Neural cell (in vitro differentiated cells): ENCODE results near the gene IL10. TPM values are rescaled to one million over a fixed set of nuclear protein-coding genes. Genes with fewer than 3 reads are reported as not detected.

ENCODE experiments used
- H2AFZ ChIP-seq: fragments of 200-600, 300-800 bp; sonication (generic), shearing (Covaris generic); 2 replicates; pipeline ENCODE4 v1.6.0; 2014; ENCODE audit warnings: low read depth, mild to moderate bottlenecking, antibody characterized with exemption, low read length, moderate library complexity
- H3F3A ChIP-seq: fragments of 200-600 bp; shearing (Covaris generic); 2 replicates; pipeline ENCODE4 v1.6.1; 2016; ENCODE audit warnings: mild to moderate bottlenecking, moderate library complexity, mixed read lengths, antibody characterized with exemption, low read length; ENCODE audit not compliant: insufficient read depth, poor library complexity, severe bottlenecking
- H3K27ac ChIP-seq: fragments of 200-600, 300-800 bp; sonication (generic), shearing (Covaris generic); 2 replicates; pipeline ENCODE4 v1.5.1; 2014; ENCODE audit warnings: mild to moderate bottlenecking, low read length, moderate library complexity
- H3K27me3 ChIP-seq: fragments of 300-800, 200-600 bp; sonication (generic), shearing (Covaris generic); 2 replicates; pipeline ENCODE4 v1.6.0; 2014; ENCODE audit warnings: mild to moderate bottlenecking, low read depth, low read length, moderate library complexity; ENCODE audit not compliant: insufficient read depth
- H3K36me3 ChIP-seq: fragments of 300-800, 200-600 bp; sonication (generic), shearing (Covaris generic); 2 replicates; pipeline ENCODE4 v1.5.1; 2014; ENCODE audit warnings: mild to moderate bottlenecking, antibody characterized with exemption, low read length, moderate library complexity; ENCODE audit not compliant: insufficient read depth
- H3K4me2 ChIP-seq: fragments of 300-800, 200-600 bp; sonication (generic), shearing (Covaris generic); 2 replicates; pipeline ENCODE4 v1.6.0; 2014; ENCODE audit warnings: mild to moderate bottlenecking, low read length
- H3K4me3 ChIP-seq: fragments of 300-800, 200-600 bp; sonication (generic), shearing (Covaris generic); 2 replicates; pipeline ENCODE4 v1.5.1; 2014; ENCODE audit warnings: mild to moderate bottlenecking, low read length, moderate library complexity
- H3K79me2 ChIP-seq: fragments of 200-600 bp; shearing (Covaris generic); replicated peaks from 2 replicates; pipeline ENCODE4 v1.6.0; 2014; ENCODE audit warnings: mild to moderate bottlenecking, low read length, moderate library complexity; ENCODE audit not compliant: insufficient read depth
- H3K9ac ChIP-seq: fragments of 300-800, 200-600 bp; sonication (generic), shearing (Covaris generic); 2 replicates; pipeline ENCODE4 v1.6.1; 2016; ENCODE audit warnings: mild to moderate bottlenecking, low read length, mixed read lengths
- H3K9me2 ChIP-seq: fragments of 200-600 bp; shearing (Covaris generic); 2 replicates; pipeline ENCODE4 v1.6.1; 2016; ENCODE audit warnings: mild to moderate bottlenecking, low read length, mixed read lengths; ENCODE audit not compliant: insufficient read depth
- H3K9me3 ChIP-seq: fragments of 200-600, 300-800 bp; sonication (generic), shearing (Covaris generic); 2 replicates; pipeline ENCODE4 v1.6.1; 2016; ENCODE audit warnings: mild to moderate bottlenecking, mixed run types, low read length, moderate library complexity, mixed read lengths
- H4K20me1 ChIP-seq: fragments of 200-600 bp; shearing (Covaris generic); 2 replicates; pipeline ENCODE4 v1.6.1; 2016; ENCODE audit warnings: mild to moderate bottlenecking, mixed run types; ENCODE audit not compliant: insufficient read depth
- EP300 ChIP-seq: fragments of 450-650 bp; conservative IDR thresholded peaks from 2 replicates; pipeline ENCODE4 v1.6.1; 2014; ENCODE audit warnings: antibody characterized with exemption, mild to moderate bottlenecking, moderate library complexity; ENCODE audit not compliant: poor library complexity, severe bottlenecking
- EZH2 ChIP-seq: fragments of 200-600, 300-800 bp; shearing (Covaris generic), sonication (generic); IDR thresholded peaks from 2 replicates; pipeline ENCODE4 v1.6.1; 2014; ENCODE audit warnings: antibody characterized with exemption, low read length, borderline replicate concordance, mild to moderate bottlenecking; ENCODE audit not compliant: insufficient read depth, poor library complexity, severe bottlenecking
- MXI1 ChIP-seq: fragments of 450-650 bp; conservative IDR thresholded peaks from 2 replicates; pipeline ENCODE4 v1.6.1; 2014; ENCODE audit warnings: antibody characterized with exemption, mild to moderate bottlenecking; ENCODE audit not compliant: poor library complexity, severe bottlenecking
- POLR2AphosphoS5 ChIP-seq: IDR thresholded peaks from 2 replicates; pipeline ENCODE4 v1.6.1; 2012
- RAD21 ChIP-seq: fragments of 450-650 bp; conservative IDR thresholded peaks from 2 replicates; pipeline ENCODE4 v1.6.1; 2014; ENCODE audit warnings: antibody characterized with exemption, mild to moderate bottlenecking, moderate library complexity
- SMC3 ChIP-seq: fragments of 450-650 bp; conservative IDR thresholded peaks from 2 replicates; pipeline ENCODE4 v1.6.1; 2014; ENCODE audit warnings: antibody characterized with exemption, mild to moderate bottlenecking, moderate library complexity; ENCODE audit not compliant: poor library complexity
- TAF1 ChIP-seq: IDR thresholded peaks from 2 replicates; pipeline ENCODE4 v1.6.1; 2012; ENCODE audit warnings: low read depth
- polyA plus RNA-seq: library from polyadenylated mRNA; depleted of rRNA; stranded (reverse); fragments of >200 nt; gene quantifications from 2 replicates; pipeline ENCODE4 v1.2.3, GENCODE V29; 2014
- TF ChIP-seq, protein P1 (sequence below): fragments of 450-650 bp; IDR thresholded peaks from 2 replicates; pipeline ENCODE4 v1.5.1; 2014; ENCODE audit warnings: antibody characterized with exemption, mild to moderate bottlenecking, moderate library complexity; ENCODE audit not compliant: poor library complexity, severe bottlenecking
- TF ChIP-seq, protein P2 (sequence below): IDR thresholded peaks from 2 replicates; pipeline ENCODE4 v1.6.1; 2012; ENCODE audit warnings: borderline replicate concordance

IL10 gene
- polyA plus RNA-seq, 1 donor from 2014 or later, result not detected

DNA sequence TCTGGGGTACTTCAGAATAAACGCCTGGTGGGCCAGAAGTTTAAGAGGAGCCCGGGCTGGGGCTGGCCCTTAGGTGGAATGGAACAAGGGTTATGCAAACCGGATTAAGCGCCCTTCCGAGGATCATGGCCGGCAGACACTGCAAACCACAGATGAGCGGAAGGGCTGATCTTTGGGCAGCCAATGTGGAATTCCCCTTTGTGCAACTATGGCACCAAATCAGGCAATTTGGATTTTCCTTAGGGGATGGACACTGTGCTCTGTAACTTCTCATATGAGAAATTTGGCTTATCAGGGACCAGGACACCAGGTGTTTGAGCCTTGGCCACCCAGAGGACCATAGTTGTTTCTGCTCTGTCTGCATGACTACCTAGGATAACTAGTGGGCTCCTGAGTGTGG is 5.7 kb upstream of the IL10 start:
- no peaks in the 10 kb centered on the region for H4K20me1 ChIP-seq
- H3K36me3 ChIP-seq, result no peaks in the 10 kb centered on the region
- H3K4me2 ChIP-seq, result no peak overlapping the region
- no peak overlapping the region for H3K27ac ChIP-seq
- H3K9ac ChIP-seq, result no peak overlapping the region
- no peaks in the 10 kb centered on the region for H3F3A ChIP-seq
- no peak overlapping the region for H3K4me3 ChIP-seq
- H3K9me3 ChIP-seq, result no peaks in the 10 kb centered on the region
- H2AFZ ChIP-seq, result no peak overlapping the region
- H3K79me2 ChIP-seq, result no peaks in the 10 kb centered on the region
- no peaks in the 10 kb centered on the region for H3K27me3 ChIP-seq
- no peaks in the 10 kb centered on the region for H3K9me2 ChIP-seq
- no peak for TF ChIP-seq MXI1
- no peak for TF ChIP-seq POLR2AphosphoS5
- TF ChIP-seq RAD21, result no peak
- no peak for TF ChIP-seq SMC3
- TF ChIP-seq EZH2, result no peak
- TF ChIP-seq, protein P1, sequence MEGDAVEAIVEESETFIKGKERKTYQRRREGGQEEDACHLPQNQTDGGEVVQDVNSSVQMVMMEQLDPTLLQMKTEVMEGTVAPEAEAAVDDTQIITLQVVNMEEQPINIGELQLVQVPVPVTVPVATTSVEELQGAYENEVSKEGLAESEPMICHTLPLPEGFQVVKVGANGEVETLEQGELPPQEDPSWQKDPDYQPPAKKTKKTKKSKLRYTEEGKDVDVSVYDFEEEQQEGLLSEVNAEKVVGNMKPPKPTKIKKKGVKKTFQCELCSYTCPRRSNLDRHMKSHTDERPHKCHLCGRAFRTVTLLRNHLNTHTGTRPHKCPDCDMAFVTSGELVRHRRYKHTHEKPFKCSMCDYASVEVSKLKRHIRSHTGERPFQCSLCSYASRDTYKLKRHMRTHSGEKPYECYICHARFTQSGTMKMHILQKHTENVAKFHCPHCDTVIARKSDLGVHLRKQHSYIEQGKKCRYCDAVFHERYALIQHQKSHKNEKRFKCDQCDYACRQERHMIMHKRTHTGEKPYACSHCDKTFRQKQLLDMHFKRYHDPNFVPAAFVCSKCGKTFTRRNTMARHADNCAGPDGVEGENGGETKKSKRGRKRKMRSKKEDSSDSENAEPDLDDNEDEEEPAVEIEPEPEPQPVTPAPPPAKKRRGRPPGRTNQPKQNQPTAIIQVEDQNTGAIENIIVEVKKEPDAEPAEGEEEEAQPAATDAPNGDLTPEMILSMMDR, result no peak
- no peak for TF ChIP-seq EP300

DNA sequence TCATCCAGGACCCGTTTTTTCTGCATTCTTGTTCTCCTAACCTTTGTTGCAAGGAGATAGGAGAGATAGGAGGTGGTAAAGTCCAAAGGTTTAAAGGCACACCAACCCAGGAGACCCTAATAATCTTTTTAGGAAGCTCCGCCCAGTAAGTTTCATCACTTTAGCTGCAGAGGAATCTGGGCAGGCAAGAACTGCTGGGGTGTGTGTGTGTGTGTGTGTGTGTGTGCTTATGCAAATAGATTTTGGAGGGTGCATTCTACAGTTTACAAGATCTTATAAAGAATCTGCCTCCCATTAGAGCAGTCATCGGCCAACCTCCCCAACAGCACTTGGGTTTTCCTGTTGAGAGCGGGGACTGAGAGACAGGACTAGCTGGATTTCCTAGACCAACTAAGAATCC is 3.9 kb upstream of the IL10 start:
- Histone ChIP-seq H2AFZ (no peak overlapping the region), H3K9me2 (no peaks in the 10 kb centered on the region), H3K79me2 (no peaks in the 10 kb centered on the region)

More for the DNA sequence above, 3.9 kb upstream of the IL10 start:
- Histone ChIP-seq H3K4me3 (no peak overlapping the region), H3K9me3 (no peaks in the 10 kb centered on the region), H3K27me3 (no peaks in the 10 kb centered on the region), H3K9ac (no peak overlapping the region), H3F3A (no peaks in the 10 kb centered on the region), H3K36me3 (no peaks in the 10 kb centered on the region), H3K27ac (no peak overlapping the region), H3K4me2 (no peak overlapping the region), H4K20me1 (no peaks in the 10 kb centered on the region)
- TF ChIP-seq, protein P1, result no peak
- no peak for TF ChIP-seq MXI1
- TF ChIP-seq TAF1, result no peak
- no peak for TF ChIP-seq POLR2AphosphoS5
- TF ChIP-seq RAD21, result no peak
- TF ChIP-seq, protein P2, sequence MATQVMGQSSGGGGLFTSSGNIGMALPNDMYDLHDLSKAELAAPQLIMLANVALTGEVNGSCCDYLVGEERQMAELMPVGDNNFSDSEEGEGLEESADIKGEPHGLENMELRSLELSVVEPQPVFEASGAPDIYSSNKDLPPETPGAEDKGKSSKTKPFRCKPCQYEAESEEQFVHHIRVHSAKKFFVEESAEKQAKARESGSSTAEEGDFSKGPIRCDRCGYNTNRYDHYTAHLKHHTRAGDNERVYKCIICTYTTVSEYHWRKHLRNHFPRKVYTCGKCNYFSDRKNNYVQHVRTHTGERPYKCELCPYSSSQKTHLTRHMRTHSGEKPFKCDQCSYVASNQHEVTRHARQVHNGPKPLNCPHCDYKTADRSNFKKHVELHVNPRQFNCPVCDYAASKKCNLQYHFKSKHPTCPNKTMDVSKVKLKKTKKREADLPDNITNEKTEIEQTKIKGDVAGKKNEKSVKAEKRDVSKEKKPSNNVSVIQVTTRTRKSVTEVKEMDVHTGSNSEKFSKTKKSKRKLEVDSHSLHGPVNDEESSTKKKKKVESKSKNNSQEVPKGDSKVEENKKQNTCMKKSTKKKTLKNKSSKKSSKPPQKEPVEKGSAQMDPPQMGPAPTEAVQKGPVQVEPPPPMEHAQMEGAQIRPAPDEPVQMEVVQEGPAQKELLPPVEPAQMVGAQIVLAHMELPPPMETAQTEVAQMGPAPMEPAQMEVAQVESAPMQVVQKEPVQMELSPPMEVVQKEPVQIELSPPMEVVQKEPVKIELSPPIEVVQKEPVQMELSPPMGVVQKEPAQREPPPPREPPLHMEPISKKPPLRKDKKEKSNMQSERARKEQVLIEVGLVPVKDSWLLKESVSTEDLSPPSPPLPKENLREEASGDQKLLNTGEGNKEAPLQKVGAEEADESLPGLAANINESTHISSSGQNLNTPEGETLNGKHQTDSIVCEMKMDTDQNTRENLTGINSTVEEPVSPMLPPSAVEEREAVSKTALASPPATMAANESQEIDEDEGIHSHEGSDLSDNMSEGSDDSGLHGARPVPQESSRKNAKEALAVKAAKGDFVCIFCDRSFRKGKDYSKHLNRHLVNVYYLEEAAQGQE, result no peak
- TF ChIP-seq EZH2, result no peak
- no peak for TF ChIP-seq SMC3
- no peak for TF ChIP-seq EP300
